Upper lobe of left lung (tissue), 6 donors: ENCODE measurements around the gene B4GALNT1. TPM values are rescaled to one million over a fixed set of nuclear protein-coding genes. Genes with fewer than 3 reads are reported as not detected.
"Not testable (repeated sequence)": the region's sequence is repeated elsewhere in the genome, so short reads cannot be mapped to it uniquely, and the experiment has no call there.

ENCODE experiments used
- ATAC-seq, 2 donors: fragments of 200-7000 bp; cut with Tn5 transposase; one replicate each; pipeline ENCODE4 v1.9.1; 2022; ENCODE audit warnings: mild to moderate bottlenecking in 2 of 2, moderate library complexity in 2 of 2; ENCODE audit not compliant: low FRiP score in 2 of 2
- DNase-seq, 2 donors: peaks; one replicate each; pipeline ENCODE4 v3.0.0-alpha.2; 2019 to 2020
- H3K27ac ChIP-seq, 4 donors: fragments of 200-600 bp; sonication (generic); one replicate each; pipeline ENCODE4 v1.5.1; 2016 to 2019
- H3K27me3 ChIP-seq, 4 donors: fragments of 200-600 bp; sonication (generic); one replicate each; pipeline ENCODE4 v1.5.1; 2017 to 2019
- H3K36me3 ChIP-seq, 4 donors: fragments of 200-600 bp; sonication (generic); one replicate each; pipeline ENCODE4 v1.5.1; 2016 to 2019
- H3K4me1 ChIP-seq, 4 donors: fragments of 200-600 bp; sonication (generic); one replicate each; pipeline ENCODE4 v1.5.1; 2018 to 2019
- H3K4me3 ChIP-seq, 4 donors: fragments of 200-600 bp; sonication (generic); one replicate each; pipeline ENCODE4 v1.5.1; 2017 to 2019; ENCODE audit warnings: mild to moderate bottlenecking in 2 of 4, moderate library complexity in 1 of 4
- H3K9me3 ChIP-seq, 4 donors: fragments of 200-600 bp; sonication (generic); one replicate each; pipeline ENCODE4 v1.5.1; 2018 to 2019
- CTCF ChIP-seq, 6 experiments: fragments of 450-650 bp in 4 of 6; fragments of 200-600 bp in 2 of 6; sonication (generic) in 2 of 6; IDR thresholded peaks; one replicate each; pipeline ENCODE4 v1.5.1; 2016 to 2019; ENCODE audit warnings: antibody characterized with exemption in 6 of 6
- EP300 ChIP-seq, 4 donors: sonication (generic); formaldehyde crosslinking; IDR thresholded peaks; one replicate each; pipeline ENCODE4 v1.5.1; 2017; ENCODE audit warnings: antibody characterized with exemption in 4 of 4, control low read depth in 2 of 4
- POLR2A ChIP-seq, 4 donors: fragments of 450-650 bp; IDR thresholded peaks; one replicate each; pipeline ENCODE4 v1.5.1; 2016 to 2017; ENCODE audit warnings: antibody characterized with exemption in 4 of 4, mild to moderate bottlenecking in 2 of 4
- POLR2AphosphoS5 ChIP-seq, 2 donors: sonication (generic); formaldehyde crosslinking; IDR thresholded peaks; one replicate each; pipeline ENCODE4 v1.5.1; 2017; ENCODE audit warnings: antibody characterized with exemption in 2 of 2
- WGBS, 2 donors: methylation state at CpG; one replicate each; pipeline ENCODE4 v1.1.5; 2017 to 2018; 5-methylcytosine and 5-hydroxymethylcytosine counted together
- total RNA-seq, 6 donors: library from RNA; depleted of rRNA in 4 of 6; stranded (reverse); fragments of >200 nt in 4 of 6; gene quantifications; one replicate each; pipeline versions ENCODE4 v1.1.0 to v1.2.1, GENCODE V29; 2016 to 2021
- donor health status: DM: no; HTN: no; CAD: no; lungs with moderate emphysema.
- donor health status: DM: no; HTN: yes; CAD: no; lungs with severe emphysema.

Gene B4GALNT1
- total RNA-seq, 6 donors from 2014 or later, result under 0.01 to 2.6 (median 0.80) TPM

- Histone ChIP-seq H3K4me3 (no peak overlapping the region), H3K4me1 (no peaks in the 10 kb centered on the region), H3K27ac (no peak overlapping the region), H3K9me3 (no peaks in the 10 kb centered on the region), H3K36me3 (no peaks in the 10 kb centered on the region), H3K27me3 (no peaks in the 10 kb centered on the region)
- 74 to 78% methylated on average over 5 of the region's 5 CpGs for WGBS, 2 donors
- no peak for DNase-seq
- no peak for ATAC-seq
- TF ChIP-seq POLR2A (IDR thresholded peaks at IDR 0.05), result no peak
- no peak for TF ChIP-seq POLR2AphosphoS5 (IDR thresholded peaks at IDR 0.05)
- TF ChIP-seq CTCF (IDR thresholded peaks at IDR 0.05), result no peak
- no peak for TF ChIP-seq EP300 (IDR thresholded peaks at IDR 0.05)
Measured at GRCh38 chr12:57666897-57667296, 33.9 kb upstream of the B4GALNT1 start.

- WGBS, 2 donors, result 82 to 84% methylated on average over 25 to 34 of the region's 34 CpGs
- not testable (repeated sequence) for H3K4me3 ChIP-seq, ATAC-seq
Measured at GRCh38 chr12:57665066-57665820, 32.2 kb upstream of the B4GALNT1 start.

GRCh38 chr12:57661376-57661775 lies 28.4 kb upstream of the B4GALNT1 start:
- ATAC-seq (no peak), DNase-seq (no peak)
- H3K27ac ChIP-seq, result no peak overlapping the region
- no peak for TF ChIP-seq CTCF (IDR thresholded peaks at IDR 0.05)
- no peak for TF ChIP-seq EP300 (IDR thresholded peaks at IDR 0.05)
- no peak for TF ChIP-seq POLR2AphosphoS5 (IDR thresholded peaks at IDR 0.05)
- no peak for TF ChIP-seq POLR2A (IDR thresholded peaks at IDR 0.05)
- WGBS, 2 donors, result 87 to 89% methylated on average over 4 of the region's 4 CpGs
- no peak overlapping the region for H3K4me3 ChIP-seq
- H3K9me3 ChIP-seq, result no peaks in the 10 kb centered on the region
- peaks cover 0 to 12% (median 2%) of the 10 kb centered on the region in 4 donors for H3K4me1 ChIP-seq
- no peaks in the 10 kb centered on the region for H3K36me3 ChIP-seq
- no peaks in the 10 kb centered on the region for H3K27me3 ChIP-seq

More at GRCh38 chr12:57665066-57665820, 32.2 kb upstream of the B4GALNT1 start:
- not testable (repeated sequence) for H3K27ac ChIP-seq, H3K4me1 ChIP-seq, H3K27me3 ChIP-seq, H3K36me3 ChIP-seq, H3K9me3 ChIP-seq
- DNase-seq, result peak in 1 of 2 donors; percentile 78

GRCh38 chr12:57658890-57659289 lies 25.9 kb upstream of the B4GALNT1 start:
- WGBS, 2 donors, result 59 to 62% methylated on average over 3 of the region's 3 CpGs
- Histone ChIP-seq H3K27ac (no peak overlapping the region), H3K4me3 (no peak overlapping the region), H3K36me3 (no peaks in the 10 kb centered on the region), H3K27me3 (no peaks in the 10 kb centered on the region), H3K9me3 (no peaks in the 10 kb centered on the region), H3K4me1 (peaks cover 0 to 12% (median 2%) of the 10 kb centered on the region in 4 donors)
- TF ChIP-seq POLR2A (IDR thresholded peaks at IDR 0.05) (no peak), CTCF (IDR thresholded peaks at IDR 0.05) (no peak), EP300 (IDR thresholded peaks at IDR 0.05) (no peak), POLR2AphosphoS5 (IDR thresholded peaks at IDR 0.05) (no peak)
- DNase-seq (no peak), ATAC-seq (no peak)

- DNase-seq (peak in 1 of 2 donors; percentile 55), ATAC-seq (peak in 1 of 2 donors; percentile 43)
- H3K9me3 ChIP-seq, result no peaks in the 10 kb centered on the region
- TF ChIP-seq EP300 (IDR thresholded peaks at IDR 0.05), result no peak
- no peak for TF ChIP-seq POLR2AphosphoS5 (IDR thresholded peaks at IDR 0.05)
- no peak for TF ChIP-seq POLR2A (IDR thresholded peaks at IDR 0.05)
- WGBS, 2 donors, result 36 to 49% methylated on average over 3 of the region's 3 CpGs
- peaks cover 0 to 12% (median 2%) of the 10 kb centered on the region in 4 donors for H3K4me1 ChIP-seq
- H3K4me3 ChIP-seq, result no peak overlapping the region
- no peaks in the 10 kb centered on the region for H3K36me3 ChIP-seq
- H3K27ac ChIP-seq, result no peak overlapping the region
- no peaks in the 10 kb centered on the region for H3K27me3 ChIP-seq
Measured at GRCh38 chr12:57657744-57658143, 24.7 kb upstream of the B4GALNT1 start.

GRCh38 chr12:57656408-57656807 lies 23.4 kb upstream of the B4GALNT1 start:
- not testable (repeated sequence) for ATAC-seq, H3K4me3 ChIP-seq, H3K27ac ChIP-seq, H3K9me3 ChIP-seq, H3K27me3 ChIP-seq, DNase-seq, H3K36me3 ChIP-seq
- WGBS, 2 donors, result 79 to 86% methylated on average over 3 to 4 of the region's 4 CpGs
- H3K4me1 ChIP-seq, result peaks cover 0 to 12% (median 2%) of the 10 kb centered on the region in 4 donors
